CD14-positive monocyte (primary cell): ENCODE results near the gene EPHA8. TPM values are rescaled to one million over a fixed set of nuclear protein-coding genes. Genes with fewer than 3 reads are reported as not detected.

Experiments
- DNase-seq, 3 donors: peaks; one replicate each; pipeline ENCODE4 v3.0.0-alpha.2; 2011 to 2022
- H2AFZ ChIP-seq: 2 replicates; pipeline ENCODE4 v1.6.0; 2012; ENCODE audit warnings: mild to moderate bottlenecking, low read depth, low read length, inconsistent platforms; ENCODE audit not compliant: insufficient read depth, poor library complexity, severe bottlenecking
- H3K27ac ChIP-seq, 2 donors: 1 replicate in 1 of 2; 2 replicates in 1 of 2; pipeline ENCODE4 v1.5.1; 2012 to 2013; ENCODE audit warnings: low read length in 2 of 2, control low read depth in 1 of 2, inconsistent platforms in 1 of 2, low read depth in 1 of 2, mild to moderate bottlenecking in 1 of 2
- H3K27me3 ChIP-seq, 2 donors: one replicate each; pipeline versions ENCODE4 v1.6.0 to v1.6.1; 2011 to 2013; ENCODE audit warnings: low read length in 2 of 2; ENCODE audit not compliant: control insufficient read depth in 2 of 2, insufficient read depth in 2 of 2
- H3K36me3 ChIP-seq, 2 donors: replicated peaks in 1 of 2; 1 replicate in 1 of 2; 2 replicates in 1 of 2; pipeline versions ENCODE4 v1.5.1 to v1.6.1; 2012 to 2013; ENCODE audit warnings: low read length in 2 of 2, control low read depth in 1 of 2, inconsistent platforms in 1 of 2, mild to moderate bottlenecking in 1 of 2; ENCODE audit not compliant: insufficient read depth in 2 of 2, control insufficient read depth in 1 of 2
- H3K4me1 ChIP-seq, 2 donors: 1 replicate in 1 of 2; 2 replicates in 1 of 2; pipeline versions ENCODE4 v1.5.1 to v1.6.1; 2012 to 2013; ENCODE audit warnings: low read length in 2 of 2, control low read depth in 1 of 2, inconsistent platforms in 1 of 2, mild to moderate bottlenecking in 1 of 2, moderate library complexity in 1 of 2; ENCODE audit not compliant: insufficient read depth in 2 of 2, control insufficient read depth in 1 of 2
- H3K4me2 ChIP-seq: replicated peaks from 2 replicates; pipeline ENCODE3; 2012; ENCODE audit warnings: low read length, moderate library complexity, mild to moderate bottlenecking; ENCODE audit not compliant: poor library complexity, severe bottlenecking; ENCODE audit errors: extremely low read depth
- H3K4me3 ChIP-seq, 3 experiments: fragments of 200-600 bp in 1 of 3; sonication (generic) in 1 of 3; replicated peaks in 1 of 3; 1 replicate in 2 of 3; 2 replicates in 1 of 3; pipeline ENCODE4 v1.5.1; 2011 to 2013; ENCODE audit warnings: low read length in 3 of 3, mild to moderate bottlenecking in 3 of 3, control low read depth in 2 of 3, low read depth in 2 of 3, inconsistent platforms in 1 of 3, moderate library complexity in 1 of 3
- H3K79me2 ChIP-seq: 2 replicates; pipeline ENCODE4 v1.6.0; 2012; ENCODE audit warnings: mild to moderate bottlenecking, control low read depth, inconsistent platforms, low read length, moderate library complexity; ENCODE audit not compliant: insufficient read depth
- H3K9ac ChIP-seq: 2 replicates; pipeline ENCODE4 v1.6.0; 2017; ENCODE audit warnings: low read length, mild to moderate bottlenecking; ENCODE audit not compliant: insufficient read depth, poor library complexity, severe bottlenecking
- H3K9me3 ChIP-seq, 2 donors: replicated peaks in 1 of 2; 1 replicate in 1 of 2; 2 replicates in 1 of 2; pipeline versions ENCODE4 v1.5.1 to v1.6.1; 2012 to 2013; ENCODE audit warnings: low read length in 2 of 2, control low read depth in 1 of 2; ENCODE audit not compliant: control insufficient read depth in 1 of 2, insufficient read depth in 1 of 2
- H4K20me1 ChIP-seq: 2 replicates; pipeline ENCODE4 v1.6.0; 2012; ENCODE audit warnings: mild to moderate bottlenecking, low read length, control low read depth, moderate library complexity; ENCODE audit not compliant: insufficient read depth
- H3K27ac Mint-ChIP-seq, 7 donors: one replicate each; pipeline ENCODE4 v1.8.0; 2020; ENCODE audit warnings: mild to moderate bottlenecking in 7 of 7, mixed read lengths in 7 of 7, moderate library complexity in 6 of 7, inconsistent platforms in 2 of 7
- H3K27me3 Mint-ChIP-seq, 3 donors: one replicate each; pipeline ENCODE4 v1.8.0; 2021 to 2022; ENCODE audit warnings: low read depth in 3 of 3, mild to moderate bottlenecking in 3 of 3, mixed read lengths in 3 of 3, moderate library complexity in 3 of 3, inconsistent platforms in 1 of 3
- H3K36me3 Mint-ChIP-seq, 2 donors: one replicate each; pipeline ENCODE4 v1.8.0; 2020; ENCODE audit warnings: mixed read lengths in 2 of 2, inconsistent platforms in 1 of 2, mild to moderate bottlenecking in 1 of 2
- H3K4me1 Mint-ChIP-seq: one replicate; pipeline ENCODE4 v1.8.0; 2020; ENCODE audit warnings: mild to moderate bottlenecking, mixed read lengths
- H3K4me3 Mint-ChIP-seq, 2 donors: one replicate each; pipeline ENCODE4 v1.8.0; 2020; ENCODE audit warnings: mild to moderate bottlenecking in 2 of 2, mixed read lengths in 2 of 2, moderate library complexity in 1 of 2
- H3K9me3 Mint-ChIP-seq, 7 donors: one replicate each; pipeline ENCODE4 v1.8.0; 2020 to 2022; ENCODE audit warnings: mixed read lengths in 7 of 7, mild to moderate bottlenecking in 6 of 7, moderate library complexity in 6 of 7, inconsistent platforms in 2 of 7
- WGBS: methylation state at CpG from one replicate; pipeline ENCODE4 v1.1.5; 2013; ENCODE audit warnings: missing lambda C conversion rate; ENCODE audit not compliant: insufficient coverage; 5-methylcytosine and 5-hydroxymethylcytosine counted together
- intact Hi-C, 2 donors: fragments of 100-400 bp; cut with micrococcal nuclease; formaldehyde crosslinking; loops; one replicate each; pipeline versions ENCODE4 v1.15.0 to v1.15.1; 2023
- polyA plus RNA-seq, 3 donors: library from polyadenylated mRNA; depleted of rRNA in 1 of 3; unstranded in 2 of 3; stranded (reverse) in 1 of 3; fragments of 300-500 nt in 2 of 3; fragments of >200 nt in 1 of 3; fragmentation: Illumina TruSeq in 2 of 3; gene quantifications; 1 replicate in 2 of 3; 2 replicates in 1 of 3; pipeline ENCODE4 v1.2.3, GENCODE V29; 2012 to 2021
- TF ChIP-seq, protein P1 (sequence below): fragments of 200-600 bp; IDR thresholded peaks from one replicate; pipeline ENCODE4 v1.8.0; 2022; ENCODE audit warnings: antibody characterized with exemption, mild to moderate bottlenecking

Gene EPHA8
- polyA plus RNA-seq, 3 donors, result 0.04 TPM; not detected in 2

DNA sequence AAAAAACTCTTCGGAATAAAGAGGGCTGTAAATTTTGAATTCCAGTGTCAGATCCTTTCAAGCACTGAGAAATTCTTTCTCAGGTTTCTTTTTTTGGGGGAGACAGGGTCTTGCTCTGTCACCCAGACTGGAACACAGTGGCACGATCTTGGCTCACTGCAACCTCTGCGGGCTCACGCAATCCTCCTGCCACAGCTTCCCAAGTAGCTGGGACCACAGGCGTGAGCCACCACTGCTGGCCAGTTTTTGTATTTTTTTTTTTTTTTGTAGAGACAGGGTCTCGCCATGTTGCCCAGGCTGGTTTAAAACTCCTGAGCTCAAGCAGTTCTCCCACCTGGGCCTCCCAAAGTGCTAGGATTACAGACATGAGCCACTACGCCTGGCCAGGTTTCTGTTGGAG lies 34.8 kb upstream of the EPHA8 start:
- Mint-ChIP-seq H3K27me3 (no peaks in the 10 kb centered on the region), H3K4me1 (peaks cover 2% of the 10 kb centered on the region), H3K4me3 (no peak overlapping the region), H3K27ac (no peak overlapping the region), H3K9me3 (no peaks in the 10 kb centered on the region), H3K36me3 (peaks cover 80 to 83% of the 10 kb centered on the region in 2 donors)
- Histone ChIP-seq H3K27me3 (no peaks in the 10 kb centered on the region), H3K4me2 (no peak overlapping the region), H3K79me2 (no peaks in the 10 kb centered on the region), H3K9ac (no peak overlapping the region), H3K9me3 (no peaks in the 10 kb centered on the region), H2AFZ (no peak overlapping the region), H4K20me1 (no peaks in the 10 kb centered on the region), H3K36me3 (peaks cover 41 to 86% of the 10 kb centered on the region in 2 donors), H3K4me3 (no peak overlapping the region), H3K4me1 (no peaks in the 10 kb centered on the region), H3K27ac (no peak overlapping the region)
- TF ChIP-seq, protein P1, sequence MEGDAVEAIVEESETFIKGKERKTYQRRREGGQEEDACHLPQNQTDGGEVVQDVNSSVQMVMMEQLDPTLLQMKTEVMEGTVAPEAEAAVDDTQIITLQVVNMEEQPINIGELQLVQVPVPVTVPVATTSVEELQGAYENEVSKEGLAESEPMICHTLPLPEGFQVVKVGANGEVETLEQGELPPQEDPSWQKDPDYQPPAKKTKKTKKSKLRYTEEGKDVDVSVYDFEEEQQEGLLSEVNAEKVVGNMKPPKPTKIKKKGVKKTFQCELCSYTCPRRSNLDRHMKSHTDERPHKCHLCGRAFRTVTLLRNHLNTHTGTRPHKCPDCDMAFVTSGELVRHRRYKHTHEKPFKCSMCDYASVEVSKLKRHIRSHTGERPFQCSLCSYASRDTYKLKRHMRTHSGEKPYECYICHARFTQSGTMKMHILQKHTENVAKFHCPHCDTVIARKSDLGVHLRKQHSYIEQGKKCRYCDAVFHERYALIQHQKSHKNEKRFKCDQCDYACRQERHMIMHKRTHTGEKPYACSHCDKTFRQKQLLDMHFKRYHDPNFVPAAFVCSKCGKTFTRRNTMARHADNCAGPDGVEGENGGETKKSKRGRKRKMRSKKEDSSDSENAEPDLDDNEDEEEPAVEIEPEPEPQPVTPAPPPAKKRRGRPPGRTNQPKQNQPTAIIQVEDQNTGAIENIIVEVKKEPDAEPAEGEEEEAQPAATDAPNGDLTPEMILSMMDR, result no peak
- intact Hi-C loops, result no loop called here
- no peak for DNase-seq
- WGBS, result 95% methylated on average over 4 of the region's 7 CpGs

DNA sequence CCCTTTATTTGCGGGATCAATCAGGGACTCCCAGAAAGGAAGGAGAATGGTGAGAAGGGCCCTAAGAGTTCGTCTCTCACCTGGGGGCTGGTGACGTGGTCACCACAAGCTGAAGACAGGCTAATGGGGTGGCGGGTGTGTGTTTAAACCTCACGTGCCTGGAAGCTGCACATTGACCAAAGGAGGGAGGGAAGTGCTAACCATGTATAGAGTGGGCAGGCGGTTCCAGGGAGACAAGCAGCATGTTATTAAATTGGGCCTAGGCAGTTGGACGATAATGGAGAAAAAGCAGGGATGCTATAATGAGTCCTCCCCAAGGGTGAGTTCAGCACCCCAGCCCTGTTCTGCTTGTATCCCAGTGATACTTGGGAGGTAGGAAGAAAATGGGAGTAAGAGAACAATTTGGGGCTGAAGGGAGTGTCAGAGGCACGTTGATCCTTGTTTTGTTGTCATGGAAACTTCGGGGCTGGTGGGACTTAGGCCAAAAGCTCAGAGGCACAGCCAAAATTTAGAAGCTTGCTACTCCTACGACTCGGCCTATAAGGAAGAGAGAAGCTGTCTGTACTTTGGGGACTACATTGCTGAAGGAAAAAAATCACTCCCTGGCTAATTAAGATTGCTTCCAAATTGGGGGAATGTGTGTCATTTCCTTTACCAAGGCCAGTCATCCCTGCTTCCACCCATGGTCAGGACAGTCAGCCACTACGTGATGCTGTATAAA lies 33.2 kb upstream of the EPHA8 start:
- no peaks in the 10 kb centered on the region for H3K27me3 Mint-ChIP-seq
- H4K20me1 ChIP-seq, result no peaks in the 10 kb centered on the region

More for the DNA sequence above, 33.2 kb upstream of the EPHA8 start:
- Histone ChIP-seq H3K9me3 (no peaks in the 10 kb centered on the region), H3K27ac (no peak overlapping the region), H2AFZ (no peak overlapping the region), H3K79me2 (no peaks in the 10 kb centered on the region), H3K4me2 (no peak overlapping the region), H3K4me1 (no peaks in the 10 kb centered on the region), H3K27me3 (no peaks in the 10 kb centered on the region), H3K36me3 (peaks cover 27 to 76% of the 10 kb centered on the region in 2 donors), H3K9ac (no peak overlapping the region), H3K4me3 (no peak overlapping the region)
- H3K27ac Mint-ChIP-seq, result peak overlapping the region in 1 of 7 donors; percentile 7
- WGBS, result 93% methylated on average over 9 of the region's 12 CpGs
- TF ChIP-seq, protein P1, result no peak
- intact Hi-C loops, result no loop called here
- no peak for DNase-seq
- no peak overlapping the region for H3K4me3 Mint-ChIP-seq
- H3K36me3 Mint-ChIP-seq, result peaks cover 70 to 73% of the 10 kb centered on the region in 2 donors
- H3K4me1 Mint-ChIP-seq, result no peaks in the 10 kb centered on the region
- H3K9me3 Mint-ChIP-seq, result no peaks in the 10 kb centered on the region
